H7 (cell line): ENCODE measurements around the gene CCDC57. TPM values are rescaled to one million over a fixed set of nuclear protein-coding genes. Genes with fewer than 3 reads are reported as not detected.
"Not testable (repeated sequence)": the region's sequence is repeated elsewhere in the genome, so short reads cannot be mapped to it uniquely, and the experiment has no call there.

Experiments
- DNase-seq: peaks from one replicate; pipeline ENCODE4 v3.0.0; 2012
- H3K27me3 ChIP-seq: 2 replicates; pipeline ENCODE4 v1.6.0; 2011; ENCODE audit warnings: mild to moderate bottlenecking, low read length; ENCODE audit not compliant: control insufficient read depth, insufficient read depth
- H3K36me3 ChIP-seq: replicated peaks from 2 replicates; pipeline ENCODE4 v1.5.1; 2011; ENCODE audit warnings: low read length; ENCODE audit not compliant: control insufficient read depth, insufficient read depth
- H3K4me3 ChIP-seq: 2 replicates; pipeline ENCODE4 v1.5.1; 2011; ENCODE audit warnings: low read depth, mild to moderate bottlenecking, control low read depth, low read length, moderate library complexity; ENCODE audit not compliant: insufficient read depth
- total RNA-seq: library from RNA; depleted of rRNA; stranded (reverse); fragments of >200 nt; shearing (Covaris generic); gene quantifications from 2 replicates; pipeline ENCODE4 v1.2.3, GENCODE V29; 2014

Gene CCDC57
- total RNA-seq, 1 experiment from 2014 or later = 3.7 TPM

DNA sequence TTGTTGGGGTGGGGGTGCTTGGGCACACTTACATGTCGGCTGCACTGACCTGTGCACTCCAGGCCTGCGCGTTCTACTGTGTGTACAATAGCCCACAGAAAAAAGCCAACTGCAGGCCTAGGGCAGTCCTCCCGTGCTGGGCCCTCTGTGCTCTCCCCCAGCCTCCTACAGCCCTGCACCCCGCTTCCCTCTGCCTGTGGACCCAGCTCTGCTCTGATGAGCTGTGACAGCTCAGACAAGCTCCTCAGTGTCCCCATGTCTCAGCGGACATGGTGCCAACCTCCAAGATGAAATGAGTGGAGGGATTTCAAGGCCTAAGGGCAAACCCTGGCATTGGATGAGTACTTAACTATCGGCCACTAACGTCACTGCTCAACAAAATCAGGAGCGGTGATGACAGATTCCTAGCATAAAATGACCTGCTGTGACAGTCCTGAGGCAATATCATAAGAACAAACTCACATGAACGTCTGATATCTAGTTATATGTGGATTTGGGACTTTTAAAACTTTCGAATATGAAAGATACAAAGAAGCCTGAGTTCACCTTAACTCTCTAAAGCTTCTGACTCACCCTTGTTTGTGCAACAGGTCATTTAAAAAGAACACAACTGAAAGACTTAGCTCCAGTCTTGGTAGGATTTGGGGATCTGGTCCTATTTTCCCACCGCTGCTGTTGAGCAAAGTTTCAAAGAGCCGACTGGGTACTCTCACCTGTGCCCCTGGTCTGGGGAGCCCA lies 34.7 kb downstream of the CCDC57 start:
- DNase-seq = no peak
- Histone ChIP-seq H3K4me3 (no peak overlapping the region), H3K27me3 (peaks cover 47% of the 10 kb centered on the region), H3K36me3 (no peaks in the 10 kb centered on the region)

DNA sequence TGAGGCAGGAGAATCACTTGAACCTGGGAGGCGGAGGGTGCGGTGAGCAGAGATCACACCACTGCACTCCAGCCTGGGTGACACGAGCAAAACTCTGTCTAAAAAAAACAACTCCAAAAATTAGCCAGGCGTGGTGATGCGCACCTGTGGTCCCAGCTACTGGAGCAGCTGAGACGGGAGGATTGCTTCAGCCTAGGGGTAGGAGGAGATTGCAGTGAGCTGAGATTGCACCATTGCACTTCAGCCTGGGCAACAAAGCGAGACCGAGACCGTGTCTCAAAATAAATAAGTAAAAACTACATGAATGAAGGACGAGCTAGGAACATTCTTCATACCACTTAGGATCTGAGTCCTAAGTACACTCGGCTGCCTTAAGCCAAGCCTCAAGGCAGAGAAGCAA lies 35.4 kb downstream of the CCDC57 start:
- DNase-seq = no peak
- no peak overlapping the region for H3K4me3 ChIP-seq
- H3K27me3 ChIP-seq = peaks cover 54% of the 10 kb centered on the region
- no peaks in the 10 kb centered on the region for H3K36me3 ChIP-seq

DNA sequence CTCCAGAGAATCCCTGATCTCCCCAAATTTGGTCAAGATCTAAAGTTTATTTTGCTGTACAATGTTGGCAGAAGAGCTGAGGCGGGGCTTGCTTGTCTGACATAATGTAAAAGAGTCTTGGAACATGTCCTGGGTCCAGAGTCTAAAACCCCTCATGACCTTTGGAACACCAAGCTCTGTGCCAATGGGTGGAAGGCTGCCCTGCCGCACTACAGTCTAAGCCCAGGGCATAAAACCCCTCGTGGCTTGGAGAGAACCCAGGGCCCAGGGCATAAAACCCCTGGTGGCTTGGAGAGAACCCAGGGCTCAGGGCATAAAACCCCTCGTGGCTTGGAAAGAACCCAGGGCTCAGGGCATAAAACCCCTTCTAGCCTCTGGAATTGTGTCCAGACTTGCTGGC lies 36.7 kb downstream of the CCDC57 start:
- Histone ChIP-seq H3K27me3 (peaks cover 62% of the 10 kb centered on the region), H3K4me3 (no peak overlapping the region), H3K36me3 (no peaks in the 10 kb centered on the region)
- no peak for DNase-seq

DNA sequence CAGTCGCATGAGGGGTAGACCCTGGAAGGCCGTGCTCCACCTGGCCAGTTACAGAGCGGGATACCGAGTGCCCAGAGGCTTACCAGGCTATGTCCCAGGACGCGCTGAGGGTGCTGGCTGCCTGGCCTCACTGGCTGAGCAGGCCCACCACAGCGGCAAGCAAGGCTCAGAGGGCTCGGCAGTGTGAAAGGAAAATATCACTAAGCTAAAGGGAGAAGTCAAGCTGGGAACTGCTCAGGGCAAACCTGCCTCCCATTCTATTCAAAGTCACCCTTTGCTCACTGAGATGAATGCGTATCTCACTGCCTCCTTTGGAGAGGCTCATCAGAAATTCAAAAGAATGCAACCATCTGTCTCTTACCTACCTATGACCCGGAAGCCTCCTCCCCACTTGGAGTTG lies 37.4 kb downstream of the CCDC57 start:
- Histone ChIP-seq H3K27me3 (peaks cover 62% of the 10 kb centered on the region), H3K4me3 (no peak overlapping the region), H3K36me3 (no peaks in the 10 kb centered on the region)
- DNase-seq = peak; percentile 70

DNA sequence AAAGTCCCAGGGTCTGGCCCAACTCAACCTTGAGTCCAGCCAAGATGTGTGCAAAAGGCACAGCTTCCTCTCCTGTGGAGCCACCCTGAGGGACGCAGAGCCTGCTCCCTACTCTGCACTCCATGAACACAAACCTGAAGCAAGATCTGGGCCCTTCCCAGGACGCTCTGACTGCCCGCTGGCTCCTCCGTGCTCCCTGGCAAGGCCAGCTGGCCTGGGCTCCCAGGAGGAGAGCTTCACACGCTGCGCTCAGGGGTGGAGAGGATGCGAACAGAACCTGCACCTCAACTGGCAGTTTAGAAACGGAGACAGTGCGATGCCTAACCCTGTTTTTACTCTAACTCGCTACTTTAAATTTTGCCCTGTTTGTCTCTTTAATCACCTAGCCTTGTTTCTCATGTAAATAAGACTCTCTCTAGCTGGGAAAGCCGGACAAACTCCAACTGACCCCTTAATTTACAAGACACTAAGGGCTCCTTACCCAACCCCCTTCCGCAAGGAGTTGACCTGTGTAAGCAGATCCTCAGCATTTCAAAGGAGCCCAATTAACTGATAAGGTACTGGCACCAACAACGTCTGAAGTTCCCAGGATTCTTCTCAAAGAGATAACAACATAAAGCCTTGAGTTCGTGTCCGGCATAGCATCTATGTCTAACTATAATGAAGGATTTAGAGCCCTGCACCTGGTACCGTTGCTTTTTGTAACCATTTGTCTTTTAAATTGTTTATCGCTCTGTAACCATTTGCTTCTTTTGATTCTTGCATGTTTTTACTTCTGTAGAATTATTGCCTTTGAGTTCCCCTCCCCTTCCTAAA lies 38.4 kb downstream of the CCDC57 start:
- H3K4me3 ChIP-seq, H3K36me3 ChIP-seq: not testable (repeated sequence)
- DNase-seq = peak; percentile 78
- peaks cover 62% of the 10 kb centered on the region for H3K27me3 ChIP-seq

DNA sequence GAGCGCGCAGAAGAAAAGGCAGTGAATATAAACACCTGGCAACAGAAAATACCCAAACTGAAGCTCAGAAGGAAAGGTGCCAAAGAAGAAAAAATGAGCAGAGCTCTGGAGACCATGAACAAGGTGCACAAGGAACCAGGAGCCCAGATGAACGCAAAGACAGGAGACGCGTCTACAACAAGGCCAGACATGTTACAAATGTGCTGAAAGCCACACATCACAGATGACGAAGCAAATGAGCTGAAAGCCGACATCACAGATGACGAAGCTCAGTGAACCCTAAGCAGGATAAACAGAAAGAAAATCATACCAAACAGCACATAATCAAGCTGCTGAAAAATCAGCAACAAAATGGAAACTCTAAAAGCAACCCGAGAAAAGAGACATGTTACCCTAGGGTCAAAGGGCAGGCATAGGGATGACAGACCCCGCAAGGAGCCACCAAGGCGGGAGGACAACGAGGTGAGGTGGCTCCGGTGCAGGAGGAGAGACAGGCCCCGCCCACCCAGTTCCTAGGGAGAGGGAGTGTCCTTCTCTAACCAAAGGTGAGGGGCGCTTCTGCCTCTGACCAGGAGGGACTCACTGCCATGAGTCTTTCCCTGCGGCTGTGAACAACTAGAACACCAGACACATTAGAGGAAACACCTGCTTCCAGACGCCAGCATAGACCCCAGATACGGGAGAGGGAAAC lies 39.1 kb downstream of the CCDC57 start:
- H3K36me3 ChIP-seq = no peaks in the 10 kb centered on the region
- H3K27me3 ChIP-seq = peaks cover 61% of the 10 kb centered on the region
- DNase-seq = peak; percentile 89
- no peak overlapping the region for H3K4me3 ChIP-seq

DNA sequence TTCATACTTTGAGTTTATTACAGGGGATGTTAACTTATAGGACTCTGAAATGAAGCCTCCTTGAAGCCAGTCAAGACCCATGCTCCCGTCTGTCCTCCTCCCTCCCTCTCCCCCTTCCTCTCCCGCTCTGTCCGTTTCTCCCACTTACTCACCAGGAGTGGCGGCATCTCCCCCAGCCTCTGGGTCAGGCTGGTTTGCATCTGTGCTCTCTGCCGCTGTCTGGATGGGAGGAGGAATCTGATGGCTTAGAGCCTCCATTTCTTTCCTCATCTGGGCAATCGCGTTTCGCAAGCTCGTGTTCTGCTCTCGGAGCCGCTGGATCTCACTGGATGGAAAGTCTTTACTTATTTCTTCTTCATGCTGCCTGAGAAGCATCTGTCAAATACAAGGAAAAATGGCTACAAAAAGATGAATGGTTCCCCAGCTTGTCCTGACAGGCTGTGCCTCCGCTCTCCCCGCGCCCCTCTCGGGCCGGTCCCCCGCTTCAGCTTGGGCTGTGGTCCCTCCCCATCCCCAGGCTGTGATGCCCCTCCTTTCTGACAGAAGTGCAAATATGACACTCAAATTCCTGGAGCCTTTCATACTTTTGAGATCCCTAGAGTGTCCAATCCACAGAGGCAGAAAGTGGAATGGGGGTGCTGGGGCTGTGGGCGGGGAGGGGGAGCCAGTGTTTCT lies 40.0 kb downstream of the CCDC57 start:
- Histone ChIP-seq H3K4me3 (no peak overlapping the region), H3K27me3 (peaks cover 53% of the 10 kb centered on the region), H3K36me3 (no peaks in the 10 kb centered on the region)
- peak; percentile 45 for DNase-seq

DNA sequence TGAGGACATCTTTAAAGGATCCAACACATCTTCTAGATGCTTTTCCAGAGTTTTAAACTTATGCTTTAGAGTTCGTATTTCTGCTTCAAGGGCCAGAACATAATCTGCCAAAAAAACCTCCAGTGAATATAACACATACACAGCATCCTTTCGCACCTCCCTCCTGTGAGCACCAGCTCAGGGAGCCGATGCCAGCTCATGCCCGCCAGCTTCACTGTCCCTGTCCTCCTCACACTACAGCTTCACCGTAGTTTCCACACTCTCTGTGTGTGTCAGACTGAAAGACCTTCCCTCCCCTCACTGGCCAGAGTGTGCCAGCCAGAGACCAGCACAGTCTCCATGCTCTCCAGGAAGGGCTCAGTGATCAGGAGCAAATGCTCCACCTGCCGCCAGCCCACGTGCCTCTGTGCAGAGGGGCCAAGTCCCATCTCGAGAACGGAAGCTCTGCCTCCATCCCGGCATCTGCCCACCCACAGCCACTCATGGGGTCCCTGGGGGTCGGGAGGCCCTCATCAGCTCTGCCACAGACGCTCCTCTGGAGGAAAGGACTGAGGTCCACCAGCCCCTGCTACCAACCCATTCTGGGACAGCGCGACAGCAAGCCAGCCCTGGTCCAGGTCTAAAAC lies 40.8 kb downstream of the CCDC57 start:
- no peak for DNase-seq
- H3K36me3 ChIP-seq = no peaks in the 10 kb centered on the region
- peaks cover 47% of the 10 kb centered on the region for H3K27me3 ChIP-seq
- H3K4me3 ChIP-seq = no peak overlapping the region

DNA sequence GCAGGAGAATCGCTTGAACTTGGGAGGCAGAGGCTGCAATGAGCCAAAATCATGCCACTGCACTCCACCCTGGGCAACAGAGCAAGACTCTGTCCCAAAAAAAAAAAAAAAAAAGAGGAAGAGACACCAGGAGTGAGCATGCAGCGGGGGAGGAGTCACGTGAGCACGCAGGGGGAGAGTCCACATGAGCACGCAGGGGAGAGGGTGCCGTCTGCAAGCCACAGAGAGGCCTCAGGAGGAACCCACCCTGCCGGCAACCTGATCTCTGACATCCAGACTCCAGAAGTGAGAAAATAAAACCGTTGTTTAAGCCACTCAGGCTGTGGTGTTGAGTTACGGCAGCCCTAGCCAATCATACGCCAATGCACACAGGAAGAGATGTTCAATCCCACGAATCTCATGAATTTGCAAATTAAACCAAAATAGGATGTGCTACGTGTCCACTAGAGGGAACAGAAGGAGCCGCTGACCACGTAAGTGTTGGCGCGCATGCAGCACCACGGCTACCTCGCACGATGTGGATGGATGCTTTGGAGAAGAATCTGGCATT lies 42.2 kb downstream of the CCDC57 start:
- Histone ChIP-seq H3K27me3 (peaks cover 34% of the 10 kb centered on the region), H3K36me3 (no peaks in the 10 kb centered on the region), H3K4me3 (no peak overlapping the region)
- DNase-seq = peak; percentile 37

DNA sequence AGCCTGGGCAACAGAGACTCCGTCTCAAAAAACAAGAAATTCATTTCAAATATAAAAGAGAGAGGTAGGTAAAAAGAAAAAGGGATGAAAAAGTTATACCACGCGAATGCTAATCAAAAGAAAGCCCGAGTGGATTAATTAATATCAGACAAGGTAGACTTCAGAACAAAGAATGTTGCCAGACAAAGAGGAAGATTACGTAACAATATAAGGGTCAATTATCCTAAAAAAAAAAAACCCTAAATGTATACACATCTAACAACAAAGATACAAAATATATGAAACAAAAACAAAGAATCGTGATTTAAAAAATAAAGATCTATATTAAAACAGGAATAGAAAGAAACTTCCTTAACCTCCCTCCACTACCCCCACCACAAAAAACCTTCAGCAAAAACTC lies 44.1 kb downstream of the CCDC57 start:
- peaks cover 21% of the 10 kb centered on the region for H3K27me3 ChIP-seq
- H3K4me3 ChIP-seq = no peak overlapping the region
- DNase-seq = no peak
- no peaks in the 10 kb centered on the region for H3K36me3 ChIP-seq

DNA sequence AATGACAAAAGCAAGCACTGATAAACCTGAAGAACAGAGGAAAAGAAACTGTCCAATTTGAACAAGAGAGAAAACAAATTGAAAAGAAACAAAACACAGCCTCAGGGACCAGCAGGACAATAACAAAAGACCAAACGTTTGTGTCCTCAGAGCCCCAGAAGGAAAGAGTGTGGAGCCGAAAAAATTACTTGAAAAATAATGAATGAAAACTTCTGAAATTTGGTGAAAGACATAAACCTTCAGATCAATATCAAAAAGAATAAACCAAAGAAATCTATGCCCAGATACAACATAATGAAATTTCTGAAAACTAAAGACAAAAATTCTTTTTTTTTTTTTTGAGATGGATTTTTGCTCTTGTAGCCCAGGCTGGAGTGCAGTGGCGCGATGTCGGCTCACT lies 45.6 kb downstream of the CCDC57 start:
- no peak overlapping the region for H3K4me3 ChIP-seq
- no peak for DNase-seq
- H3K27me3 ChIP-seq = peaks cover 6% of the 10 kb centered on the region
- H3K36me3 ChIP-seq = no peaks in the 10 kb centered on the region

DNA sequence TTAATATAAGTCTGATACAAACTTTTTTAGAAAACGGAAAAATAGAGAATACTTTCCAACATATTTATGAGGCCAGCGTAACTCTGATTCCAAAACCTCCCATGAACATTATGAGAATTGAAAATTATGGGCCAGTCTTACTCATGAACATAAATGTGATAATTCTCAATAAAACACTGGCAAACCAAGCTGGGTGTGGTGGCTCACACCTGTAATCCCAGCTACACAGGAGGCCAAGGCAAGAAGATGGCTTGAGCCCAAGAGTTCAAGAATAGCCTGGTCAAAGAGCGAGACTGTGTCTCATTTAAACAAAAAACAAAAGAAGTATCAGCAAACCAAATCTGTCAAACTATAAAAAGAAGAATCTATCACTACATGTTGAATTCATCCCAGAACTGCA lies 47.8 kb downstream of the CCDC57 start:
- Histone ChIP-seq H3K27me3 (no peaks in the 10 kb centered on the region), H3K4me3 (no peak overlapping the region), H3K36me3 (no peaks in the 10 kb centered on the region)
- no peak for DNase-seq

DNA sequence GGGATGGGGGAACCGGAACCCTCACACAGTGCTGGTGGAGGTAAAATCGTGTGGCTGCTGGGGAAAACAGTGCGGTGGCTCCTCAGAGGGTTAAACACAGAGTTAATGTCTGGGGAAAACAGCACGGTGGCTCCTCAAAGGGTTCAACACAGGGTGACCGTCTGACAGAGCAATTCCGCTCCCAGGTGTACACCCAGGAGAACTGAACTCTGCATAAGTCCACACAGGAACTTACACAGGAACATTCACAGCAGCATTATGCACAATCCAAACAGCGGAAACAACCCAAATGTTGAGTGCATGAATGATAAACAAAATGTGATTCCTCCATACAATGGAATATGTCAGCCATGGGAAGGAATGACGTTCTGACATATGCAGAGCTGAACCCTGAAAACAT lies 51.4 kb downstream of the CCDC57 start:
- H3K4me3 ChIP-seq = no peak overlapping the region
- no peaks in the 10 kb centered on the region for H3K27me3 ChIP-seq
- DNase-seq = no peak
- H3K36me3 ChIP-seq = no peaks in the 10 kb centered on the region

DNA sequence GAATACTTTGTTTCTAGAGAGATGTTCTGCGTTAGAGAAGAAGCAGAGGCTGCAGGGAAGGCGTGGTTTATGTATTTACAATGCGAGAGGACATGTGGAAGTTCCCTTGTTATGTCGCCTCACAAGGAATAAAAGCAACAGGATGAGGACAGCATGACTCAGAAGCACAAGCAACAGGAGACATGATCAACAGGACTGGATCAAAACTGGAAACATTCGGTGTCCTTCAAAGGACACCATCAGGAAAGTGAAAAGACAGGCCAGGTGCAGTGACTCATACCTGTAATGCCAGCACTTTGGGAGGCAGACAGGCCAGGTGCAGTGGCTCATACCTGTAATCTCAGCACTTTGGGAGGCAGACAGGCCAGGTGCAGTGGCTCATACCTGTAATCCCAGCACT lies 52.6 kb downstream of the CCDC57 start:
- Histone ChIP-seq H3K27me3 (no peaks in the 10 kb centered on the region), H3K36me3 (no peaks in the 10 kb centered on the region), H3K4me3 (no peak overlapping the region)
- DNase-seq = no peak
